Hindlimb muscle (tissue), 1 donor: Measurements from ENCODE around the gene GALNTL6. TPM values are rescaled to one million over a fixed set of nuclear protein-coding genes. Genes with fewer than 3 reads are reported as not detected.
"Not testable (repeated sequence)": the region's sequence is repeated elsewhere in the genome, so short reads cannot be mapped to it uniquely, and the experiment has no call there.

Experiments used
- DNase-seq: peaks from one replicate; pipeline ENCODE4 v3.0.0-alpha.2; 2013
- polyA plus RNA-seq: library from polyadenylated mRNA; unstranded; fragments of 120-200 nt; gene quantifications from one replicate; pipeline ENCODE4 v1.2.1, GENCODE V29; 2013; ENCODE audit not compliant: insufficient read length

Gene GALNTL6
- polyA plus RNA-seq, 1 donor, result 2.9 TPM

- no peak for DNase-seq
Measured at GRCh38 chr4:172680691-172681090, 867.5 kb downstream of the GALNTL6 start.

GRCh38 chr4:172683021-172683420, 869.8 kb downstream of the GALNTL6 start:
- no peak for DNase-seq

- DNase-seq, result no peak
Measured at GRCh38 chr4:172686021-172686420, 872.8 kb downstream of the GALNTL6 start.

- DNase-seq, result no peak
Measured at GRCh38 chr4:172688534-172688933, 875.3 kb downstream of the GALNTL6 start.

- no peak for DNase-seq
Measured at GRCh38 chr4:172691552-172691951, 878.3 kb downstream of the GALNTL6 start.

GRCh38 chr4:172692701-172693100, 879.5 kb downstream of the GALNTL6 start:
- no peak for DNase-seq

GRCh38 chr4:172698256-172698655, 885.1 kb downstream of the GALNTL6 start:
- DNase-seq, result no peak

GRCh38 chr4:172705565-172705964, 892.4 kb downstream of the GALNTL6 start:
- no peak for DNase-seq

- DNase-seq, result no peak
Measured at GRCh38 chr4:172706000-172706399, 892.8 kb downstream of the GALNTL6 start.

- DNase-seq, result no peak
Measured at GRCh38 chr4:172707622-172708021, 894.4 kb downstream of the GALNTL6 start.

- DNase-seq, result no peak
Measured at GRCh38 chr4:172708184-172708583, 895.0 kb downstream of the GALNTL6 start.

- DNase-seq, result no peak
Measured at GRCh38 chr4:172709376-172709775, 896.2 kb downstream of the GALNTL6 start.

- no peak for DNase-seq
Measured at GRCh38 chr4:172716291-172716690, 903.1 kb downstream of the GALNTL6 start.

GRCh38 chr4:172721659-172722058, 908.5 kb downstream of the GALNTL6 start:
- DNase-seq, result no peak

GRCh38 chr4:172725581-172725980, 912.4 kb downstream of the GALNTL6 start:
- no peak for DNase-seq

- no peak for DNase-seq
Measured at GRCh38 chr4:172726001-172726423, 912.8 kb downstream of the GALNTL6 start.

GRCh38 chr4:172727631-172728030, 914.4 kb downstream of the GALNTL6 start:
- DNase-seq, result no peak

GRCh38 chr4:172733645-172734044, 920.4 kb downstream of the GALNTL6 start:
- DNase-seq, result not testable (repeated sequence)

GRCh38 chr4:172734555-172734954, 921.4 kb downstream of the GALNTL6 start:
- no peak for DNase-seq

- DNase-seq, result no peak
Measured at GRCh38 chr4:172736046-172736445, 922.8 kb downstream of the GALNTL6 start.

GRCh38 chr4:172740434-172740833, 927.2 kb downstream of the GALNTL6 start:
- DNase-seq, result no peak

- DNase-seq, result no peak
Measured at GRCh38 chr4:172750910-172751309, 937.7 kb downstream of the GALNTL6 start.

GRCh38 chr4:172751550-172751949, 938.3 kb downstream of the GALNTL6 start:
- no peak for DNase-seq

GRCh38 chr4:172758586-172759340, 945.6 kb downstream of the GALNTL6 start:
- DNase-seq, result no peak

GRCh38 chr4:172760512-172760911, 947.3 kb downstream of the GALNTL6 start:
- no peak for DNase-seq
